ENCODE data around the gene CRYBG1.

CRYBG1 gene

GRCh38 chr6:106620931-106621672 lies 260.6 kb downstream of the CRYBG1 start:
- no peaks in the 10 kb centered on the region for H3K9me3 Mint-ChIP-seq (ENCODE audit: low read depth)
- no peaks in the 10 kb centered on the region for H3K27me3 Mint-ChIP-seq
- peaks cover 11% of the 10 kb centered on the region for H3K36me3 Mint-ChIP-seq
- no peak overlapping the region for H3K4me3 Mint-ChIP-seq
- no peak overlapping the region for H3K27ac Mint-ChIP-seq
- H3K4me1 Mint-ChIP-seq (ENCODE audit: low read depth) = no peaks in the 10 kb centered on the region

Data from activated naive CD8-positive, alpha-beta T cell (primary cell).